ENCODE results near the gene INAFM1. TPM values are rescaled to one million over a fixed set of nuclear protein-coding genes. Genes with fewer than 3 reads are reported as not detected.

The INAFM1 gene
- total and polyA plus RNA-seq, 8 donors, result 8.7 to 22.2 (median 12.9) TPM

DNA sequence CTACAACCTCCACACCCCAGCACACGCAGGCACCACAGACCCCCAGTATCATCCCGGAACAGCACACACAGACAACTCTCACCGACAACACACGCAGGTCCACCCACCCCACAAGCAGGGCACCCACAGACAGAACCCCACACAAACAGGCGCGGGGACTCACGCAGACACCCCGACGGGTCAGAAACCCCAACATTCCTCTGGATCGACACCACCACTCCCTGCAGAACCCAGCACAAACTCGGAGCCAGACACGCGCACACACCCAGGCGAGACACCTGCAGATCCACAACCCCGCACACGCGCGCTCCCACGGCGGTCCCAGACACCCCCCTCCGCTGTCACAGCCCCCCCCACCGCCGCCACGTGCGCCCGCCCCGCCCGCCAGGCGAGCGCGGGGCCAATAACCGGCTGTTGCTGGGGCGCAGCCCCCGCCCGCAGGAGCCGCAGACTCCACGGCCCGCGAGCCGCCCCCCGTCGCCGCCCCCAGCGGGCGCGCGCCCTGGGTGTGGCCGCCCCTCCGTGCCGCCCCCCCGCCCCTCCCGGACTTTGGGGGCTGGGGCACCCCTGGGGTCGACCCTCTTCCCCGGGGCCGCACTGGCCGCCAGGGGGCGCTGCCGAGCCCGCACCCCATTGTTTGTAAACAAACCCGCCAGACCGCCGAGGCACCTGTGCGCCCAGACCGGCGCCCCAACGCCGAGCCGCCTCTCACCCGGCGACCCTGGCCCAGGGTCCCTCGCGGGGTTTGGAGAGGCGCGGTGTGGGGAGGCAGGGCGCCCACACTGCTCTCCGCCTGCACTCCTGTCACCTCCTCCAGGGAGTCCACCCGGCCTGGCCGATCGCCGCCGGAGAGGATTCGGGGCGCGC lies 44.4 kb upstream of the INAFM1 start:
- Histone ChIP-seq H3K4me3 (peak overlapping the region; percentile 87 to 98), H3K9me3 (no peaks in the 10 kb centered on the region), H3K36me3 (no peaks in the 10 kb centered on the region), H3K4me1 (peaks cover 14 to 70% of the 10 kb centered on the region in 2 donors), H3K27me3 (peaks cover 0 to 8% of the 10 kb centered on the region in 2 donors), H3K27ac (peak overlapping the region; percentile 78 to 81)
- intact Hi-C loops (cut with DNase I), result no loop called here
- peak in 2 of 4 donors; percentile 72 to 94 for DNase-seq
- ATAC-seq, result no peak
- TF ChIP-seq, protein P1, sequence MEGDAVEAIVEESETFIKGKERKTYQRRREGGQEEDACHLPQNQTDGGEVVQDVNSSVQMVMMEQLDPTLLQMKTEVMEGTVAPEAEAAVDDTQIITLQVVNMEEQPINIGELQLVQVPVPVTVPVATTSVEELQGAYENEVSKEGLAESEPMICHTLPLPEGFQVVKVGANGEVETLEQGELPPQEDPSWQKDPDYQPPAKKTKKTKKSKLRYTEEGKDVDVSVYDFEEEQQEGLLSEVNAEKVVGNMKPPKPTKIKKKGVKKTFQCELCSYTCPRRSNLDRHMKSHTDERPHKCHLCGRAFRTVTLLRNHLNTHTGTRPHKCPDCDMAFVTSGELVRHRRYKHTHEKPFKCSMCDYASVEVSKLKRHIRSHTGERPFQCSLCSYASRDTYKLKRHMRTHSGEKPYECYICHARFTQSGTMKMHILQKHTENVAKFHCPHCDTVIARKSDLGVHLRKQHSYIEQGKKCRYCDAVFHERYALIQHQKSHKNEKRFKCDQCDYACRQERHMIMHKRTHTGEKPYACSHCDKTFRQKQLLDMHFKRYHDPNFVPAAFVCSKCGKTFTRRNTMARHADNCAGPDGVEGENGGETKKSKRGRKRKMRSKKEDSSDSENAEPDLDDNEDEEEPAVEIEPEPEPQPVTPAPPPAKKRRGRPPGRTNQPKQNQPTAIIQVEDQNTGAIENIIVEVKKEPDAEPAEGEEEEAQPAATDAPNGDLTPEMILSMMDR (IDR thresholded peaks at IDR 0.05), result peak; percentile 87

GRCh38 chr19:47230921-47231214 lies 43.8 kb upstream of the INAFM1 start, which contains the start of gene BBC3:
TSS of gene BBC3 (minus strand) at chr19:47231199. CDS start at chr19:47228431, 2,768 bp downstream.
- no peaks in the 10 kb centered on the region for H3K36me3 ChIP-seq
- intact Hi-C loops (cut with DNase I), result no loop called here
- no peaks in the 10 kb centered on the region for H3K9me3 ChIP-seq
- H3K4me1 ChIP-seq, result peaks cover 14 to 64% of the 10 kb centered on the region in 2 donors
- DNase-seq (no peak), ATAC-seq (no peak)
- H3K27me3 ChIP-seq, result peaks cover 0 to 8% of the 10 kb centered on the region in 2 donors
- TF ChIP-seq, protein P1 (IDR thresholded peaks at IDR 0.05), result no peak
- H3K27ac ChIP-seq, result peak within 1 kb of the TSS; percentile 78 to 81
- peak within 1 kb of the TSS; percentile 87 to 98 for H3K4me3 ChIP-seq

- DNase-seq, result peak; percentile 69 to 98 (median 92)
- Histone ChIP-seq H3K36me3 (no peaks in the 10 kb centered on the region), H3K4me3 (peak overlapping the region; percentile 44 to 98), H3K27ac (peak overlapping the region; percentile 76 to 78), H3K4me1 (peaks cover 14 to 60% of the 10 kb centered on the region in 2 donors), H3K9me3 (no peaks in the 10 kb centered on the region), H3K27me3 (peaks cover 0 to 8% of the 10 kb centered on the region in 2 donors)
- TF ChIP-seq, protein P1 (IDR thresholded peaks at IDR 0.05), result no peak
- peak; percentile 58 for ATAC-seq
- intact Hi-C loops (cut with DNase I), result no loop called here
These were observed 43.2 kb upstream of the INAFM1 start for GRCh38 chr19:47231215-47232054.

- TF ChIP-seq, protein P1 (IDR thresholded peaks at IDR 0.05), result no peak
- no peaks in the 10 kb centered on the region for H3K9me3 ChIP-seq
- ATAC-seq (no peak), DNase-seq (no peak)
- intact Hi-C loops (cut with DNase I), result no loop called here
- peaks cover 4 to 48% of the 10 kb centered on the region in 2 donors for H3K4me1 ChIP-seq
- peak overlapping the region in 1 of 2 donors; percentile 98 for H3K4me3 ChIP-seq
- H3K27me3 ChIP-seq, result peaks cover 0 to 8% of the 10 kb centered on the region in 2 donors
- H3K27ac ChIP-seq, result peak overlapping the region in 1 of 2 donors; percentile 55
- no peaks in the 10 kb centered on the region for H3K36me3 ChIP-seq
These were observed 42.1 kb upstream of the INAFM1 start for GRCh38 chr19:47232422-47233211.

Measured in left lung (tissue), 10 donors.